Cardiac muscle cell (in vitro differentiated cells and primary cell): ENCODE data around the gene SNX30. TPM values are rescaled to one million over a fixed set of nuclear protein-coding genes. Genes with fewer than 3 reads are reported as not detected.
A peak's percentile ranks its signal among the peaks of the same experiment; 100 is the strongest.

Source experiments
- DNase-seq, 2 donors: peaks; one replicate each; pipeline versions ENCODE4 v3.0.0 to v3.0.0-alpha.2; 2010 to 2017; ENCODE audit warnings: low read depth in 1 of 2, low spot score in 1 of 2
- H3K27ac ChIP-seq: fragments of 200-600 bp; sonication (generic); 2 replicates; pipeline ENCODE4 v1.5.1; 2016
- H3K27me3 ChIP-seq: fragments of 200-600 bp; sonication (generic); 2 replicates; pipeline ENCODE4 v1.6.0; 2016; ENCODE audit warnings: control low read depth
- H3K36me3 ChIP-seq: fragments of 200-600 bp; sonication (generic); 2 replicates; pipeline ENCODE4 v1.5.1; 2016; ENCODE audit warnings: control low read depth
- H3K4me1 ChIP-seq: fragments of 200-600 bp; sonication (generic); 2 replicates; pipeline ENCODE4 v1.8.1; 2017; ENCODE audit warnings: low read depth, mild to moderate bottlenecking, mixed run types
- H3K4me3 ChIP-seq: fragments of 200-600 bp; sonication (generic); 2 replicates; pipeline ENCODE4 v1.5.1; 2016; ENCODE audit warnings: mild to moderate bottlenecking
- H3K9me3 ChIP-seq: fragments of 200-600 bp; sonication (generic); 2 replicates; pipeline ENCODE4 v1.5.1; 2017; ENCODE audit warnings: low read depth, mild to moderate bottlenecking, control low read depth
- polyA plus RNA-seq: library from polyadenylated mRNA; unstranded; fragments of >200 nt; fragmentation: Nextera tagmentation; extraction: Ambion mirVana; gene quantifications from 2 replicates; pipeline ENCODE4 v1.2.1, GENCODE V29; 2016
- total RNA-seq: library from RNA; depleted of rRNA; stranded (reverse); fragments of >200 nt; gene quantifications from 2 replicates; pipeline ENCODE4 v1.2.3, GENCODE V29; 2016
- TF ChIP-seq, protein P1 (sequence below): IDR thresholded peaks from 2 replicates; pipeline ENCODE4 v1.5.1; 2012; ENCODE audit warnings: low read depth, mild to moderate bottlenecking, low read length

SNX30 gene
- total and polyA plus RNA-seq, 2 experiments from 2014 or later = 3.4 to 8.3 TPM

DNA sequence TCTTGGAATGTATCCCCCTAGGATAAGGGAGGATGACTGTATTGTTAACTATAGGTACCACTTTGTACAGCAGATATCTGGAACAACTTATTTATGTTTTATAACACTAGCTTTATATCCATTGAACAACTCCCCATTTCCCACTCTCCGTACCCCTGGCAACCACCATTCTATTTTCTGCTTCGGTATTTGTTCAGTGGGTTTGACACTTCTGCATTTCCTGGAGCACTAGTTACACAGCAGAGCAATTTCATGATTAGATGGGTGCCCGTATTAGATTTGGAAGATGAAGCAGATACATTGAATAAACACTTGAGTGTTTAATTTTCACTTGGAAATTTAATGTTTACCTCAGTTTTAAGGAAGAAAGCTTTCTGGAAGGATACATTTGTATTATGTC, 72.7 kb downstream of the SNX30 start:
- Histone ChIP-seq H3K27me3 (no peaks in the 10 kb centered on the region), H3K4me1 (no peaks in the 10 kb centered on the region), H3K36me3 (no peaks in the 10 kb centered on the region), H3K4me3 (no peak overlapping the region), H3K9me3 (no peaks in the 10 kb centered on the region), H3K27ac (no peak overlapping the region)
- TF ChIP-seq, protein P1, sequence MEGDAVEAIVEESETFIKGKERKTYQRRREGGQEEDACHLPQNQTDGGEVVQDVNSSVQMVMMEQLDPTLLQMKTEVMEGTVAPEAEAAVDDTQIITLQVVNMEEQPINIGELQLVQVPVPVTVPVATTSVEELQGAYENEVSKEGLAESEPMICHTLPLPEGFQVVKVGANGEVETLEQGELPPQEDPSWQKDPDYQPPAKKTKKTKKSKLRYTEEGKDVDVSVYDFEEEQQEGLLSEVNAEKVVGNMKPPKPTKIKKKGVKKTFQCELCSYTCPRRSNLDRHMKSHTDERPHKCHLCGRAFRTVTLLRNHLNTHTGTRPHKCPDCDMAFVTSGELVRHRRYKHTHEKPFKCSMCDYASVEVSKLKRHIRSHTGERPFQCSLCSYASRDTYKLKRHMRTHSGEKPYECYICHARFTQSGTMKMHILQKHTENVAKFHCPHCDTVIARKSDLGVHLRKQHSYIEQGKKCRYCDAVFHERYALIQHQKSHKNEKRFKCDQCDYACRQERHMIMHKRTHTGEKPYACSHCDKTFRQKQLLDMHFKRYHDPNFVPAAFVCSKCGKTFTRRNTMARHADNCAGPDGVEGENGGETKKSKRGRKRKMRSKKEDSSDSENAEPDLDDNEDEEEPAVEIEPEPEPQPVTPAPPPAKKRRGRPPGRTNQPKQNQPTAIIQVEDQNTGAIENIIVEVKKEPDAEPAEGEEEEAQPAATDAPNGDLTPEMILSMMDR = no peak
- no peak for DNase-seq

DNA sequence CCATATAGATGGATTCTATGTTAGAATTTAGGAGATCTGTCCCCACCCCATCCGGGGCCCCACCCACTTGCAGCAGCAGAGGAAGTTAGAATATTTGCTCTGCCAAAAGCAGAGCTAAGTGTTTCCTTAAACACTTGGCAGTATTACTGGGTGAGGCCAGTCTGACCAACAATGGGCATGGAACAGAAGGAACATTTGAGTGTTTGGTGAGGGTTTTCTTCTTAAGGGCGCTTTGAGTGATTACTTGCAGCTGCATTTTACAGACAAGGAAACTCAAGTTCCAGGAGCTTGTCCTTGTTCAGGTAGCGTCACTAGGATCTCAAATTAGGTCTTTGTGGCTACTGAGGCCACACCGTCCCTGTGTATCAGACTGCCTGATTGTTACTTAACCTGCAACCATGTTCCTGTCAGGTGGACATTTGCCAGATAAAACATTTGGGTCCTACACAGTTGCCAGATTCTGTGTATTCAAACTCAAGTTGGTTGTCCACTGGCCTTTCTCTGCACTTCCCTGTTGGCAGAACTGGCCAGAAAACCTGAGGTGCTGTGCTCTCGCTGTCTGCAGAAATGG, 80.8 kb downstream of the SNX30 start:
- DNase-seq = peak in 1 of 2 donors; percentile 19
- no peak overlapping the region for H3K4me3 ChIP-seq
- H3K27ac ChIP-seq = peak overlapping the region; percentile 34
- no peaks in the 10 kb centered on the region for H3K36me3 ChIP-seq
- no peaks in the 10 kb centered on the region for H3K27me3 ChIP-seq
- TF ChIP-seq, protein P1 = no peak
- H3K9me3 ChIP-seq = no peaks in the 10 kb centered on the region
- no peaks in the 10 kb centered on the region for H3K4me1 ChIP-seq

DNA sequence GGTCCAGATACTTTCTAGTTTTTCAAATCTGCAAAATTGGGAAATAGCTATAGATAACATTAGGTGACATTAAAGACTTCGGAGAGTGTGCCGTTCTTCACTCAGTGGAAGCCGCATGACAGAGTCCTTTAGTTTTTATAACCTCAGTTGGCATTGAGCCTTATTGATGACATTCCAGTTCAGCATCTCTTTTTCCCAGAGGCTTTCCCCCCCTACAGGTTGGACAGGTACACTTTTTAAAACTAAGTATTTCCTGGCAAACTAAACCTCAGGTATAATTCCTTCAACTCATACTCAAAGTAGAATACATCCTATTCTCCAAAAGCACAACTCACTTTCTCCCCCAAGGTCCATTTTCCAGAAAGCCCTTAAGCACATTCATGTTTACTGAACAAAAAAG, 81.4 kb downstream of the SNX30 start:
- TF ChIP-seq, protein P1 = no peak
- DNase-seq = no peak
- no peaks in the 10 kb centered on the region for H3K27me3 ChIP-seq
- no peak overlapping the region for H3K4me3 ChIP-seq
- no peak overlapping the region for H3K27ac ChIP-seq
- H3K36me3 ChIP-seq = no peaks in the 10 kb centered on the region
- no peaks in the 10 kb centered on the region for H3K4me1 ChIP-seq
- no peaks in the 10 kb centered on the region for H3K9me3 ChIP-seq

DNA sequence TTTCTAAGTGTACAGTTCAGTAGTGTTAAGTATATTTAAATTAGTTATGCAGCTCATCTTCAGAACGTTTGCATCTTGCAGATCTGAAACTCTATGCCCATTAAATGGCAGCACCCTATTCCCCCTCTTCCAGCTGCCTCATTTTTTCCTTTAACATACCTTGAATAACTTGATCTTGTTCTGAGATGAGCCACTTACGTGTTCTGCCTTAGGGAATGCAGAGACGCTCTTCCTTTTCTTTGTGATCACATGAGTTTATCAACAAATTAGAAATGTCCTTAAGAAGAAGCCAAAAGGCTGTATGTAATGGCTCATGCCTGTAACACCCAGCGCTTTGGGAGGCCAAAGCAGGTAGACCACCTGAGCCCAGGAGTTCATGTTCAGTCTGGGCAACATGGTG, 82.5 kb downstream of the SNX30 start:
- Histone ChIP-seq H3K27me3 (no peaks in the 10 kb centered on the region), H3K9me3 (no peaks in the 10 kb centered on the region)
- DNase-seq = no peak

DNA sequence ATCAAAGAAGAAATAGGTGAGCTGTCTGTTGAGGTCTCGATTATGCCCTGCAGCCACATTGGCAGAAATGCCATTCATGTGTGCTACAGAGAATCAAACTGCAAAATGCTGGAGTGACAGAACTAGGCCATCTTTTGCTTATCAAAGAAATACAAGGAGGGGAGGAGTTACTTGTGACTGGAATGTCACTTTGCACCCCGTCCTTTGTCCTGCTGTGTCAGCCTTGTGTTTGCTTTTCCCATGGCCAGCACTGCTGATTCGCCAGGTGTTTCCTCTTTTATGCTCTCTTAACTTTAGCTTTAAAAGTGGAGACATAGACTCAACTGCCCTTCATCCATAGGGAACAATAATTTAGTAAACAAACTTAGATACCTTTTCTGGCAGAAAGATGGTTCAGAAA, 85.8 kb downstream of the SNX30 start:
- H3K27me3 ChIP-seq = no peaks in the 10 kb centered on the region
- peaks cover 4% of the 10 kb centered on the region for H3K36me3 ChIP-seq
- DNase-seq = no peak
- H3K9me3 ChIP-seq = no peaks in the 10 kb centered on the region
- no peak overlapping the region for H3K4me3 ChIP-seq
- H3K27ac ChIP-seq = no peak overlapping the region
- TF ChIP-seq, protein P1 = no peak
- H3K4me1 ChIP-seq = no peaks in the 10 kb centered on the region

More for the DNA sequence above, 82.5 kb downstream of the SNX30 start:
- TF ChIP-seq, protein P1 = no peak
- Histone ChIP-seq H3K27ac (no peak overlapping the region), H3K36me3 (no peaks in the 10 kb centered on the region), H3K4me3 (no peak overlapping the region), H3K4me1 (no peaks in the 10 kb centered on the region)
